HepG2 (cell line): ENCODE results near the gene PNKP. TPM values are rescaled to one million over a fixed set of nuclear protein-coding genes. Genes with fewer than 3 reads are reported as not detected.

Experiments used
- BRF2 ChIP-seq: sonication (generic); formaldehyde crosslinking; IDR thresholded peaks from 2 replicates; pipeline ENCODE4 v1.8.1; 2022; ENCODE audit warnings: mild to moderate bottlenecking, missing genetic modification reagents
- GATAD1 ChIP-seq: IDR thresholded peaks from 2 replicates; pipeline ENCODE4 v1.6.1; 2016; ENCODE audit warnings: missing genetic modification reagents, missing compliant biosample characterization
- HDAC1 ChIP-seq: sonication (generic); formaldehyde crosslinking; IDR thresholded peaks from 2 replicates; pipeline ENCODE4 v1.5.1; 2020; ENCODE audit warnings: mild to moderate bottlenecking, missing genetic modification reagents
- HDAC6 ChIP-seq: fragments of 200-600 bp; sonication (generic); IDR thresholded peaks from 2 replicates; pipeline ENCODE4 v1.7.0; 2017; ENCODE audit warnings: mild to moderate bottlenecking, antibody characterized with exemption, low read length, low read depth
- KLF15 ChIP-seq: sonication (generic); formaldehyde crosslinking; IDR thresholded peaks from 2 replicates; pipeline ENCODE4 v1.8.1; 2023; ENCODE audit warnings: borderline replicate concordance, mild to moderate bottlenecking, inconsistent platforms, missing genetic modification reagents, mixed read lengths
- MTA3 ChIP-seq: sonication (generic); formaldehyde crosslinking; IDR thresholded peaks from 2 replicates; pipeline ENCODE4 v1.4.0; 2020; ENCODE audit warnings: missing genetic modification reagents
- MYNN ChIP-seq: sonication (generic); formaldehyde crosslinking; IDR thresholded peaks from 2 replicates; pipeline ENCODE4 v1.4.0; 2020; ENCODE audit warnings: mild to moderate bottlenecking, low read depth, missing genetic modification reagents
- NCOA2 ChIP-seq: sonication (generic); formaldehyde crosslinking; IDR thresholded peaks from 2 replicates; pipeline ENCODE4 v1.8.0; 2022; ENCODE audit warnings: inconsistent platforms
- NFATC3 ChIP-seq: sonication (generic); formaldehyde crosslinking; IDR thresholded peaks from 2 replicates; pipeline ENCODE4 v1.5.1; 2020; ENCODE audit warnings: mild to moderate bottlenecking, missing genetic modification reagents
- PAWR ChIP-seq: sonication (generic); formaldehyde crosslinking; IDR thresholded peaks from 2 replicates; pipeline ENCODE4 v1.4.0; 2020; ENCODE audit warnings: missing genetic modification reagents, mild to moderate bottlenecking, borderline replicate concordance
- RARG ChIP-seq: sonication (generic); formaldehyde crosslinking; IDR thresholded peaks from 2 replicates; pipeline ENCODE4 v1.4.0; 2020; ENCODE audit warnings: low read depth, mild to moderate bottlenecking, missing genetic modification reagents
- RBM22 ChIP-seq: fragments of 200-400 bp; formaldehyde crosslinking; optimal IDR thresholded peaks from 2 replicates; pipeline ENCODE3; 2017; ENCODE audit warnings: mild to moderate bottlenecking, low read length, moderate library complexity
- SIX4 ChIP-seq: sonication (generic); formaldehyde crosslinking; IDR thresholded peaks from 2 replicates; pipeline ENCODE4 v1.4.0; 2020; ENCODE audit warnings: missing genetic modification reagents
- SRSF4 ChIP-seq: fragments of 200-400 bp; formaldehyde crosslinking; IDR thresholded peaks from one replicate; pipeline ENCODE4 v1.6.1; 2018; ENCODE audit warnings: mild to moderate bottlenecking, low read depth, low read length, moderate library complexity; ENCODE audit not compliant: poor library complexity, severe bottlenecking
- SSRP1 ChIP-seq: IDR thresholded peaks from 2 replicates; pipeline ENCODE4 v1.6.1; 2016; ENCODE audit warnings: control low read depth
- TCF12 ChIP-seq, 2 experiments: fragments of 450-650 bp in 1 of 2; sonication (generic) in 1 of 2; formaldehyde crosslinking in 1 of 2; IDR thresholded peaks; 2 replicates each; pipeline versions ENCODE4 v1.6.1 to v1.8.0; 2017 to 2022; ENCODE audit warnings: antibody characterized with exemption in 1 of 2, mild to moderate bottlenecking in 1 of 2, missing genetic modification reagents in 1 of 2, moderate library complexity in 1 of 2
- ZBTB25 ChIP-seq: IDR thresholded peaks from 2 replicates; pipeline ENCODE4 v1.6.1; 2018; ENCODE audit warnings: missing genetic modification reagents
- ZFP36L2 ChIP-seq: sonication (generic); formaldehyde crosslinking; IDR thresholded peaks from 2 replicates; pipeline ENCODE4 v1.4.0; 2020; ENCODE audit warnings: missing genetic modification reagents
- ZFP82 ChIP-seq: sonication (generic); formaldehyde crosslinking; IDR thresholded peaks from 2 replicates; pipeline ENCODE4 v1.5.1; 2020; ENCODE audit warnings: mild to moderate bottlenecking, missing genetic modification reagents, borderline replicate concordance
- ZKSCAN1 ChIP-seq: fragments of 150-350 bp; IDR thresholded peaks from 2 replicates; pipeline ENCODE4 v1.6.1; 2014; ENCODE audit warnings: low read length
- ZNF468 ChIP-seq: sonication (generic); formaldehyde crosslinking; IDR thresholded peaks from 2 replicates; pipeline ENCODE4 v1.8.0; 2022; ENCODE audit warnings: mild to moderate bottlenecking, moderate library complexity, missing genetic modification reagents
- ZNF510 ChIP-seq: sonication (generic); formaldehyde crosslinking; IDR thresholded peaks from 2 replicates; pipeline ENCODE4 v1.4.0; 2020; ENCODE audit warnings: low read depth, mild to moderate bottlenecking, missing genetic modification reagents
- ZNF530 ChIP-seq: sonication (generic); formaldehyde crosslinking; IDR thresholded peaks from 2 replicates; pipeline ENCODE4 v1.5.0; 2020; ENCODE audit warnings: low read depth, mild to moderate bottlenecking, missing genetic modification reagents
- ZNF629 ChIP-seq: sonication (generic); formaldehyde crosslinking; conservative IDR thresholded peaks from 2 replicates; pipeline ENCODE4 v1.5.0; 2020; ENCODE audit warnings: missing genetic modification reagents
- ZNF747 ChIP-seq: sonication (generic); formaldehyde crosslinking; IDR thresholded peaks from 2 replicates; pipeline ENCODE4 v1.8.1; 2023; ENCODE audit warnings: missing genetic modification reagents, mild to moderate bottlenecking, borderline replicate concordance
- polyA plus RNA-seq, 8 experiments: library from polyadenylated mRNA; depleted of rRNA in 3 of 8; stranded (reverse) in 7 of 8; unstranded in 1 of 8; fragments of >200 nt; fragmentation: Illumina TruSeq in 4 of 8; extraction: Trizol in 4 of 8; gene quantifications; 2 replicates each; pipeline versions ENCODE4 v1.2.1 to v1.2.3, GENCODE V29; 2011 to 2016; ENCODE audit warnings: low read depth in 4 of 8, missing spikeins in 1 of 8, mixed read lengths in 1 of 8; ENCODE audit not compliant: insufficient read depth in 1 of 8
- total RNA-seq, 5 experiments: library from RNA; depleted of rRNA; stranded (reverse); fragments of >200 nt; fragmentation: Illumina TruSeq; extraction: Trizol; gene quantifications; 2 replicates each; pipeline ENCODE4 v1.2.3, GENCODE V29; 2016; ENCODE audit warnings: low read depth in 1 of 5

The PNKP gene
- total and polyA plus RNA-seq, 2 of the 13 experiments (the other 11 are each of a cell fraction or from before 2014, with no cell fraction given), result 12.7 to 27.1 TPM

- no peak for TF ChIP-seq BRF2
- no peak for TF ChIP-seq ZNF629 (CRISPR knock-in tag)
- TF ChIP-seq ZBTB25 (CRISPR knock-in tag), result peak; percentile 84
- no peak for TF ChIP-seq NFATC3
- no peak for TF ChIP-seq KLF15 (CRISPR knock-in tag)
- TF ChIP-seq ZNF510 (CRISPR knock-in tag), result no peak
- no peak for TF ChIP-seq SIX4
- no peak for TF ChIP-seq PAWR (CRISPR knock-in tag)
- TF ChIP-seq ZFP36L2 (CRISPR knock-in tag), result no peak
- no peak for TF ChIP-seq TCF12 (IDR thresholded peaks at IDR 0.05)
- TF ChIP-seq TCF12 (CRISPR knock-in tag; IDR thresholded peaks at IDR 0.05), result no peak
- TF ChIP-seq HDAC6, result no peak
- 0 out of 2 replicates have a peak, but pooled peaks have one; percentile 41 for TF ChIP-seq SSRP1 (CRISPR knock-in tag)
- TF ChIP-seq ZNF530 (CRISPR knock-in tag), result no peak
- no peak for TF ChIP-seq ZKSCAN1
- TF ChIP-seq ZNF468 (CRISPR knock-in tag), result no peak
- TF ChIP-seq MYNN (CRISPR knock-in tag), result no peak
- peak; percentile 82 for TF ChIP-seq GATAD1 (CRISPR knock-in tag)
- TF ChIP-seq MTA3 (CRISPR knock-in tag), result no peak
- peak; percentile 66 for TF ChIP-seq HDAC1 (CRISPR knock-in tag)
- TF ChIP-seq ZFP82 (CRISPR knock-in tag), result peak; percentile 10; the same call in 1 of the 2 replicates
- no peak for TF ChIP-seq RBM22
- TF ChIP-seq RARG (CRISPR knock-in tag), result no peak
- TF ChIP-seq NCOA2 (CRISPR knock-in tag), result peak; percentile 54; the same call in 1 of the 2 replicates
- TF ChIP-seq ZNF747 (CRISPR knock-in tag), result peak; percentile 54; the same call in 1 of the 2 replicates
- no peak for TF ChIP-seq SRSF4
Measured at GRCh38 chr19:49877020-49877878, 9.9 kb upstream of the PNKP start, which contains the start of the genes AKT1S1 and TBC1D17 (continued).
